ENCODE measurements around the gene IL25.
"Not testable (repeated sequence)": the region's sequence is repeated elsewhere in the genome, so short reads cannot be mapped to it uniquely, and the experiment has no call there.

IL25 gene

GRCh38 chr14:23396126-23396525 is 23.5 kb downstream of the IL25 start:
- no peaks in the 10 kb centered on the region for H3K9me3 ChIP-seq (ENCODE audit: severe bottlenecking)
- no peak for TF ChIP-seq CTCF (IDR thresholded peaks at IDR 0.05; ENCODE audit: low read depth, low read length)
- no peaks in the 10 kb centered on the region for H3K27me3 ChIP-seq (ENCODE audit: insufficient read depth, low read depth, severe bottlenecking)
- no peak for DNase-seq
- no peaks in the 10 kb centered on the region for H3K36me3 ChIP-seq
- no peak overlapping the region for H3K4me3 ChIP-seq (ENCODE audit: low read depth, low read length)
- H3K27ac ChIP-seq, result no peak overlapping the region

GRCh38 chr14:23396781-23397407 is 24.3 kb downstream of the IL25 start:
- H3K27me3 ChIP-seq (ENCODE audit: insufficient read depth, low read depth, severe bottlenecking), result no peaks in the 10 kb centered on the region
- H3K27ac ChIP-seq, result no peak overlapping the region
- no peak overlapping the region for H3K4me3 ChIP-seq (ENCODE audit: low read depth, low read length)
- no peaks in the 10 kb centered on the region for H3K36me3 ChIP-seq
- DNase-seq, result no peak
- no peak for TF ChIP-seq CTCF (IDR thresholded peaks at IDR 0.05; ENCODE audit: low read depth, low read length)
- H3K9me3 ChIP-seq (ENCODE audit: severe bottlenecking), result no peaks in the 10 kb centered on the region

DNA sequence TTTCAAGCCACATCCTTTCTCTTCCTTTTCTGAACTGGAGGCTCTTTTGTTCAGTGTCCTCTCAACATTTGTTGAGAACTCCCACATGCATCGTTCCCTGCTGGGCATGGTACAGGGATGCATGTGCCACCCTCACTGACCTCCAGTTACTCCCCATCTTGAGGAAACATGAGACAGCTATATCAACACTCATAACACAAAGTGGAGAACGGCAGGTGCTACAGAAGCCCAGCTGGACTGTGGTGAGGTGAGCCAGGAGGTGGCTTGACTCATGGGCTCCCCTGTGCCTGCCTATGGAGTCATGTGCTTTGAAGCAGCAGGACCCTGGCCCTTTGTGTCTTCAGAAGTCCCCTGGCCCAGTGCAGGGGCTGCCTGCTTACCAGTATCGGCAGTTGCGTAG is 25.7 kb downstream of the IL25 start:
- Histone ChIP-seq H3K27me3 (ENCODE audit: insufficient read depth, low read depth, severe bottlenecking) (no peaks in the 10 kb centered on the region), H3K36me3 (no peaks in the 10 kb centered on the region), H3K4me3 (ENCODE audit: low read depth, low read length) (no peak overlapping the region), H3K27ac (no peak overlapping the region), H3K9me3 (ENCODE audit: severe bottlenecking) (no peaks in the 10 kb centered on the region)
- TF ChIP-seq CTCF (IDR thresholded peaks at IDR 0.05; ENCODE audit: low read depth, low read length), result no peak
- DNase-seq, result no peak

DNA sequence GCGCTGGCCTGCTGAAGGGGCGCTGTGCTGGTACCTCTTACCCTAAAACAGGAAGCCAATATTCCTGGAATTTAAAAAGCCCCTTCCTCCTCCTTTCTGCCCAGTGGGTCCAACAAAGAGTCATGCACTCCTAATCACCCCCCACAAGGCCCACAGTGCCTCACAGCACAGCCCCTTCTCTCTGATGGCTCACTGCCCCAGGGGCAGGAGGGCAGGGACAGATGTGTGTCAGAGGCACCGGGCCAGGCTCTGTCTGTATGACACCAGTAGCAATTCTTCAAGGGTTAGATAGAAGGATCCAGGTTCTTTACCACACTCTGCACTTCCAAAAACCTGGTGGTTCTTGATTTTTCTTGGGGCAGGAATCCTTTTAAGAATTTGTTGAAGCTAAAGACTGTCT is 26.5 kb downstream of the IL25 start:
- Histone ChIP-seq H3K36me3 (no peaks in the 10 kb centered on the region), H3K9me3 (ENCODE audit: severe bottlenecking) (no peaks in the 10 kb centered on the region), H3K27ac (no peak overlapping the region), H3K4me3 (ENCODE audit: low read depth, low read length) (no peak overlapping the region), H3K27me3 (ENCODE audit: insufficient read depth, low read depth, severe bottlenecking) (no peaks in the 10 kb centered on the region)
- no peak for TF ChIP-seq CTCF (IDR thresholded peaks at IDR 0.05; ENCODE audit: low read depth, low read length)
- no peak for DNase-seq

GRCh38 chr14:23399591-23399990 is 27.0 kb downstream of the IL25 start:
- H3K4me3 ChIP-seq (ENCODE audit: low read depth, low read length), result no peak overlapping the region
- H3K27ac ChIP-seq, result no peak overlapping the region
- no peaks in the 10 kb centered on the region for H3K9me3 ChIP-seq (ENCODE audit: severe bottlenecking)

GRCh38 chr14:23400496-23401149 is 28.0 kb downstream of the IL25 start:
- H3K27me3 ChIP-seq (ENCODE audit: insufficient read depth, low read depth, severe bottlenecking); H3K27ac ChIP-seq; H3K4me3 ChIP-seq (ENCODE audit: low read depth, low read length); DNase-seq; H3K36me3 ChIP-seq; H3K9me3 ChIP-seq (ENCODE audit: severe bottlenecking): not testable (repeated sequence)

More at GRCh38 chr14:23399591-23399990, 27.0 kb downstream of the IL25 start:
- no peak for DNase-seq
- TF ChIP-seq CTCF (IDR thresholded peaks at IDR 0.05; ENCODE audit: low read depth, low read length), result no peak
- Histone ChIP-seq H3K27me3 (ENCODE audit: insufficient read depth, low read depth, severe bottlenecking) (no peaks in the 10 kb centered on the region), H3K36me3 (no peaks in the 10 kb centered on the region)

All from WERI-Rb-1 (cell line).